ENCODE measurements around the gene GRK4. TPM values are rescaled to one million over a fixed set of nuclear protein-coding genes. Genes with fewer than 3 reads are reported as not detected.
"Not testable (repeated sequence)": the region's sequence is repeated elsewhere in the genome, so short reads cannot be mapped to it uniquely, and the experiment has no call there.

The GRK4 gene
- total and polyA plus RNA-seq, 12 donors: 4.7 to 24.5 (median 10.3) TPM

- peak in 5 of 8 donors; percentile 21 to 52 (median 46) for ATAC-seq
- H3K9me3 ChIP-seq: no peaks in the 10 kb centered on the region
Measured at GRCh38 chr4:2954358-2955185, 8.8 kb upstream of the GRK4 start.

DNA sequence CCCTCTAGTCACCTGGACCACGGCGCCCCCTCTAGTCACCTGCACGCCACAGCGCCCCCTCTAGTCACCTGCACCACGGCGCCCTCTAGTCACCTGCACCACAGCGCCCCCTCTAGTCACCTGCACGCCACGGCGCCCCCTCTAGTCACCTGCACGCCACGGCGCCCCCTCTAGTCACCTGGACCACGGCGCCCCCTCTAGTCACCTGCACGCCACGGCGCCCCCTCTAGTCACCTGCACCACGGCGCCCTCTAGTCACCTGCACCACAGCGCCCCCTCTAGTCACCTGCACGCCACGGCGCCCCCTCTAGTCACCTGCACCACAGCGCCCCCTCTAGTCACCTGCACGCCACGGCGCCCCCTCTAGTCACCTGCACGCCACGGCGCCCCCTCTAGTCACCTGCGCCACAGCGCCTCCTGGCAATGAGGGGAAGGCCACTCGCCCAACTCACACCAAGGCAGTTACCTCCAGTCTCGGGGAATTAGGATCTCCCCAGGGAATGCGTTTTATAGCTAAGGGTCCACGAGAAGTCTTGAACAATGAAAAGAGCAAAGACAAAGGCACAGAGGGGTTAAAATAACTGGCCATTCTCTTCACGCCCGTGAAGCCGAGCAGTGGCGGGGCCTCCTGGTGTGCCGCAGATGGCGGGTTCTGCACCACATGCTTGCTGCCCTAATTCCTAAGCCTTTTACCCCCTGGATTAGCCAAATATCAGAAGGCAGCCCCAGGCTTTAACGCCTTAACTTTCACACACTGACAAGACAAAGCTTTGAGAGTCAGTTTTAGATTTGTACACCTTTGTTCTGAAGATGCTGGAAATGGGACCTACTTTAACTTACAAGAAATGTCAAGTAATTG is 8.0 kb upstream of the GRK4 start:
- WGBS, 2 donors: 97% methylated on average over 35 to 41 of the region's 44 CpGs
- H3K27ac ChIP-seq; intact Hi-C loops (cut with DNase I); DNase-seq; ATAC-seq; H3K9me3 ChIP-seq; H3K4me3 ChIP-seq; H3K27me3 ChIP-seq: not testable (repeated sequence)
- peaks cover 0 to 85% (median 52%) of the 10 kb centered on the region in 9 donors for H3K36me3 ChIP-seq
- H3K4me1 ChIP-seq: peaks cover 0 to 16% (median 7%) of the 10 kb centered on the region in 9 donors

More at GRCh38 chr4:2954358-2955185, 8.8 kb upstream of the GRK4 start:
- TF ChIP-seq, protein P1, sequence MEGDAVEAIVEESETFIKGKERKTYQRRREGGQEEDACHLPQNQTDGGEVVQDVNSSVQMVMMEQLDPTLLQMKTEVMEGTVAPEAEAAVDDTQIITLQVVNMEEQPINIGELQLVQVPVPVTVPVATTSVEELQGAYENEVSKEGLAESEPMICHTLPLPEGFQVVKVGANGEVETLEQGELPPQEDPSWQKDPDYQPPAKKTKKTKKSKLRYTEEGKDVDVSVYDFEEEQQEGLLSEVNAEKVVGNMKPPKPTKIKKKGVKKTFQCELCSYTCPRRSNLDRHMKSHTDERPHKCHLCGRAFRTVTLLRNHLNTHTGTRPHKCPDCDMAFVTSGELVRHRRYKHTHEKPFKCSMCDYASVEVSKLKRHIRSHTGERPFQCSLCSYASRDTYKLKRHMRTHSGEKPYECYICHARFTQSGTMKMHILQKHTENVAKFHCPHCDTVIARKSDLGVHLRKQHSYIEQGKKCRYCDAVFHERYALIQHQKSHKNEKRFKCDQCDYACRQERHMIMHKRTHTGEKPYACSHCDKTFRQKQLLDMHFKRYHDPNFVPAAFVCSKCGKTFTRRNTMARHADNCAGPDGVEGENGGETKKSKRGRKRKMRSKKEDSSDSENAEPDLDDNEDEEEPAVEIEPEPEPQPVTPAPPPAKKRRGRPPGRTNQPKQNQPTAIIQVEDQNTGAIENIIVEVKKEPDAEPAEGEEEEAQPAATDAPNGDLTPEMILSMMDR (IDR thresholded peaks at IDR 0.05): peak in 2 of 9 donors; percentile 21 to 22
- Histone ChIP-seq H3K4me3 (no peak overlapping the region), H3K27ac (peak overlapping the region in 2 of 10 donors; percentile 30 to 40), H3K4me1 (peaks cover 0 to 16% (median 6%) of the 10 kb centered on the region in 9 donors), H3K27me3 (no peaks in the 10 kb centered on the region), H3K36me3 (peaks cover 0 to 87% (median 60%) of the 10 kb centered on the region in 9 donors)
- intact Hi-C loops (cut with DNase I): no loop called here
- WGBS, 2 donors: 89% methylated on average over 33 of the region's 33 CpGs
- no peak for DNase-seq

GRCh38 chr4:2958446-2958845 is 4.9 kb upstream of the GRK4 start:
- H3K9me3 ChIP-seq: no peaks in the 10 kb centered on the region
- peaks cover 9 to 32% (median 22%) of the 10 kb centered on the region in 9 donors for H3K4me1 ChIP-seq
- TF ChIP-seq, protein P1 (IDR thresholded peaks at IDR 0.05): no peak
- H3K36me3 ChIP-seq: peaks cover 0 to 55% (median 27%) of the 10 kb centered on the region in 9 donors
- intact Hi-C loops (cut with DNase I): no loop called here
- WGBS, 2 donors: 72 to 73% methylated on average over 9 of the region's 9 CpGs
- H3K27me3 ChIP-seq: no peaks in the 10 kb centered on the region
- no peak for ATAC-seq
- DNase-seq: no peak
- no peak overlapping the region for H3K4me3 ChIP-seq
- no peak overlapping the region for H3K27ac ChIP-seq

DNA sequence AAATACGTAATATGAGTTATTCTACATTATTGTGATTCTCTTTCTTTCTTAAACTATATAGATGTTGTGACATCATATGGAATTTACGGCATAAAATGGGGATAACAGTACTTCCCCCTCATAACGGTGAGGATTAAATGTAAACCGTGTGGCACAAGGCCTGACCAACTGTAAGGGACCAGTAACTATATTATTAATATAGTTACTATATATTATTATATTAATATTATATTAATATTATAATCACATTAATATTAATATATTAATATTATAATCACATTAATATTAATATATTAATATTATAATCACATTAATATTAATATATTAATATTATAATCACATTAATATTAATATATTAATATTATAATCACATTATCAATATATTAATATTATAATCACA is 2.9 kb upstream of the GRK4 start:
- not testable (repeated sequence) for DNase-seq, H3K27ac ChIP-seq, H3K4me3 ChIP-seq, ATAC-seq, H3K27me3 ChIP-seq, H3K9me3 ChIP-seq
- intact Hi-C loops (cut with DNase I): loop anchor here in 2 of 10 donors (5.0 to 10.0 kb wide), 3 partner anchors 74 to 546 kb away; partner anchors contain the start of genes CFAP99 (in 1 of the 2), TNIP2 (in 1 of the 2) and ZFYVE28 (in 1 of the 2)
- Histone ChIP-seq H3K36me3 (peaks cover 0 to 42% (median 18%) of the 10 kb centered on the region in 9 donors), H3K4me1 (peaks cover 9 to 38% (median 25%) of the 10 kb centered on the region in 9 donors)
- 93% methylated on average over 4 of the region's 4 CpGs for WGBS, 2 donors

GRCh38 chr4:2961421-2961810 is 2.0 kb upstream of the GRK4 start:
- TF ChIP-seq, protein P1 (IDR thresholded peaks at IDR 0.05): no peak
- Histone ChIP-seq H3K36me3 (peaks cover 0 to 32% (median 13%) of the 10 kb centered on the region in 9 donors), H3K4me3 (peak overlapping the region in 6 of 10 donors; percentile 77 to 99 (median 95)), H3K27me3 (no peaks in the 10 kb centered on the region), H3K4me1 (peaks cover 9 to 38% (median 25%) of the 10 kb centered on the region in 9 donors), H3K27ac (peak overlapping the region in 1 of 10 donors; percentile 45), H3K9me3 (no peaks in the 10 kb centered on the region)
- intact Hi-C loops (cut with DNase I): loop anchor here in 2 of 10 donors (5.0 to 10.0 kb wide), 3 partner anchors 73 to 547 kb away; partner anchors contain the start of genes CFAP99 (in 1 of the 2), TNIP2 (in 1 of the 2) and ZFYVE28 (in 1 of the 2)
- 59 to 60% methylated on average over 8 of the region's 8 CpGs for WGBS, 2 donors
- ATAC-seq (no peak), DNase-seq (no peak)

All from heart right ventricle (tissue), 16 donors.